Left lung (tissue), 10 donors: ENCODE results near the gene BTBD9. TPM values are rescaled to one million over a fixed set of nuclear protein-coding genes. Genes with fewer than 3 reads are reported as not detected.

Experiments used
- ATAC-seq: fragments of 200-7000 bp; cut with Tn5 transposase; one replicate; pipeline ENCODE4 v1.9.1; 2020; ENCODE audit warnings: moderate library complexity
- DNase-seq, 4 donors: peaks; one replicate each; pipeline ENCODE4 v3.0.0-alpha.2; 2013 to 2020
- H3K27ac ChIP-seq, 2 donors: fragments of 200-600 bp; sonication (generic) in 1 of 2; one replicate each; pipeline versions ENCODE4 v1.5.0 to v1.8.0; 2020 to 2021
- H3K27me3 ChIP-seq, 2 donors: fragments of 200-600 bp; sonication (generic) in 1 of 2; one replicate each; pipeline versions ENCODE4 v1.5.0 to v1.8.0; 2020 to 2021
- H3K36me3 ChIP-seq, 2 donors: fragments of 200-600 bp; sonication (generic) in 1 of 2; one replicate each; pipeline versions ENCODE4 v1.5.0 to v1.8.0; 2020 to 2021
- H3K4me1 ChIP-seq, 2 donors: fragments of 200-600 bp; one replicate each; pipeline ENCODE4 v1.8.0; 2021
- H3K4me3 ChIP-seq, 2 donors: fragments of 200-600 bp; sonication (generic) in 1 of 2; one replicate each; pipeline versions ENCODE4 v1.5.0 to v1.8.0; 2020 to 2021; ENCODE audit warnings: mild to moderate bottlenecking in 1 of 2
- H3K9me3 ChIP-seq, 2 donors: fragments of 200-600 bp; sonication (generic) in 1 of 2; one replicate each; pipeline versions ENCODE4 v1.5.0 to v1.8.0; 2020 to 2021
- intact Hi-C, 2 donors: fragments of 100-400 bp; cut with DNase I; formaldehyde crosslinking; loops; one replicate each; pipeline versions ENCODE4 v1.11.2 to v1.14.2; 2022
- polyA plus RNA-seq, 6 donors: library from polyadenylated mRNA; unstranded; fragments of 120-200 nt; gene quantifications; one replicate each; pipeline ENCODE4 v1.2.1, GENCODE V29; 2013; ENCODE audit not compliant: insufficient read length in 6 of 6
- total RNA-seq, 2 donors: library from RNA; stranded (reverse); fragmentation: NEBNext Ultra II Directional; extraction: Animal tissue kit (Norgen Biotek cat#: 25700); gene quantifications; one replicate each; pipeline ENCODE4 v1.2.1, GENCODE V29; 2021
- TF ChIP-seq, protein P1 (sequence below), 2 donors: fragments of 200-600 bp; sonication (generic) in 1 of 2; IDR thresholded peaks; one replicate each; pipeline versions ENCODE4 v1.5.0 to v1.8.0; 2021; ENCODE audit warnings: antibody characterized with exemption in 2 of 2
- donor health status: DM: no; HTN: yes; CAD: no.
- donor health status: DM: no; HTN: no; CAD: no.

The BTBD9 gene
- total and polyA plus RNA-seq, 8 donors: 14.2 to 44.0 (median 16.0) TPM

DNA sequence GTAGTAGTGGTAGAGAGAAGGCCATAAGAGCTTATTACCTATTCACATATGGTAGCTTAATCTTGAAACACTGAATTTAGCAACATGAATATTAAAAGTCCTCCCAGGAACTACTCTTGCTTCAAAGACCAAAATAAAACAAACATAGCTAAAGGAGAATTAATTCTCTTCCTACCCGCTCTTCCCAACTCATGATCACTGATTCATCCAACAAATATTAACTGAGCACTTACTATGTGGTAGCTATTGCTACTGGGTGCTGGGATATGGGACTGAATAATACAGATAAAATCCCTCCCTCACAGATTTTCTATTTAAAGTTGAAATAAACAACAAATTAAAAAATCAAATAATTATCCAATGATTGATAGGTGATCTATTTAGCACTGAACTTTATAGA is 287.1 kb downstream of the BTBD9 start:
- H3K27ac ChIP-seq: no peak overlapping the region
- ATAC-seq: no peak
- TF ChIP-seq, protein P1, sequence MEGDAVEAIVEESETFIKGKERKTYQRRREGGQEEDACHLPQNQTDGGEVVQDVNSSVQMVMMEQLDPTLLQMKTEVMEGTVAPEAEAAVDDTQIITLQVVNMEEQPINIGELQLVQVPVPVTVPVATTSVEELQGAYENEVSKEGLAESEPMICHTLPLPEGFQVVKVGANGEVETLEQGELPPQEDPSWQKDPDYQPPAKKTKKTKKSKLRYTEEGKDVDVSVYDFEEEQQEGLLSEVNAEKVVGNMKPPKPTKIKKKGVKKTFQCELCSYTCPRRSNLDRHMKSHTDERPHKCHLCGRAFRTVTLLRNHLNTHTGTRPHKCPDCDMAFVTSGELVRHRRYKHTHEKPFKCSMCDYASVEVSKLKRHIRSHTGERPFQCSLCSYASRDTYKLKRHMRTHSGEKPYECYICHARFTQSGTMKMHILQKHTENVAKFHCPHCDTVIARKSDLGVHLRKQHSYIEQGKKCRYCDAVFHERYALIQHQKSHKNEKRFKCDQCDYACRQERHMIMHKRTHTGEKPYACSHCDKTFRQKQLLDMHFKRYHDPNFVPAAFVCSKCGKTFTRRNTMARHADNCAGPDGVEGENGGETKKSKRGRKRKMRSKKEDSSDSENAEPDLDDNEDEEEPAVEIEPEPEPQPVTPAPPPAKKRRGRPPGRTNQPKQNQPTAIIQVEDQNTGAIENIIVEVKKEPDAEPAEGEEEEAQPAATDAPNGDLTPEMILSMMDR (IDR thresholded peaks at IDR 0.05): no peak

DNA sequence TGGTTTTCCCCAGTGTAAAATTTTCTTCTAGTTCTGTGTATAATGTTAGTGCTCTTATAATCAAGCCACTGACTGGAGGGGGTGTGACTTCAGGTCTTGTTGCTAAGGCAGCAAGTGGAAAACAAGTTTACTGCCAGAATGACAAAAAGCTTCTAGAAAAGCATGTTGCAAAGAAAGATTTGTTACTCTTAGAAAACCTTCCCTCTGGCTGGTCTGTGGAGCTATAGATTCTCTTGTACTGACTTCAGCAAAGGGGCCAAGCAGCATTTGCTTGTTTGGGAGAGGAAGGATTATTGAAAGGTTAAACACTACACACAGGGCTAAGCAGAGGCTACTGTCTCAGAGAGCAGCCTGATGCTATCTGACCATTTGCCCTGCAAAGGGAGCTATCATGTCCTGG is 288.8 kb downstream of the BTBD9 start:
- intact Hi-C loops: no loop called here
- no peaks in the 10 kb centered on the region for H3K27me3 ChIP-seq
- H3K4me3 ChIP-seq: no peak overlapping the region
- H3K4me1 ChIP-seq: no peaks in the 10 kb centered on the region
- H3K36me3 ChIP-seq: no peaks in the 10 kb centered on the region
- peak; percentile 78 for ATAC-seq
- H3K9me3 ChIP-seq: no peaks in the 10 kb centered on the region
- H3K27ac ChIP-seq: no peak overlapping the region
- TF ChIP-seq, protein P1 (IDR thresholded peaks at IDR 0.05): no peak
- peak in 1 of 4 donors; percentile 44 for DNase-seq

More for the DNA sequence above, 287.1 kb downstream of the BTBD9 start:
- Histone ChIP-seq H3K9me3 (no peaks in the 10 kb centered on the region), H3K4me3 (no peak overlapping the region), H3K36me3 (no peaks in the 10 kb centered on the region), H3K27me3 (no peaks in the 10 kb centered on the region), H3K4me1 (no peaks in the 10 kb centered on the region)
- intact Hi-C loops: no loop called here
- DNase-seq: no peak

GRCh38 chr6:38350220-38350619 is 289.5 kb downstream of the BTBD9 start:
- intact Hi-C loops: no loop called here
- TF ChIP-seq, protein P1 (IDR thresholded peaks at IDR 0.05): no peak
- Histone ChIP-seq H3K9me3 (no peaks in the 10 kb centered on the region), H3K36me3 (no peaks in the 10 kb centered on the region), H3K27me3 (no peaks in the 10 kb centered on the region), H3K4me3 (no peak overlapping the region), H3K27ac (peak overlapping the region in 1 of 2 donors; percentile 0), H3K4me1 (no peaks in the 10 kb centered on the region)
- peak; percentile 12 for ATAC-seq
- DNase-seq: no peak

GRCh38 chr6:38349795-38350194 is 289.9 kb downstream of the BTBD9 start:
- no peak for DNase-seq
- H3K4me3 ChIP-seq: no peak overlapping the region
- no peak for ATAC-seq
- no peaks in the 10 kb centered on the region for H3K4me1 ChIP-seq
- no peak overlapping the region for H3K27ac ChIP-seq
- H3K27me3 ChIP-seq: no peaks in the 10 kb centered on the region
- H3K36me3 ChIP-seq: no peaks in the 10 kb centered on the region
- intact Hi-C loops: no loop called here
- TF ChIP-seq, protein P1 (IDR thresholded peaks at IDR 0.05): no peak
- H3K9me3 ChIP-seq: no peaks in the 10 kb centered on the region

DNA sequence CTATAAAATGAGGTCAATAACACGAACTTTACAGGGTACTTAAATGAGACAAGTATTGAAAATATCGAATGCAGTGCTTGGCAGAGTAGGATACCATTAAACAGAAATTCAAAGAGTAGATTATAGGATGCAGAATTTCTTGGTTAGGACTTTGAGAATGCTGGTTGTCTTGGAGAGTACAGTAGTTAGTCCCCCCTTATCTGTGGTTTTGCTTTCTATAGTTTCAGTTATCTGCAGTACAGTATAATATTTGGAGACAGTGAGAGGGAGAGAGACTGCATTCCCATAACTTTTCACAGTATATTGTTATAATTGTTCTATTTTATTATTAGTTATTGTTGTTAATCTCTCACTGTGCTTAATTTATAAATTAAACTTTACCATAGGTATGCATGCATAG is 290.5 kb downstream of the BTBD9 start:
- H3K27me3 ChIP-seq: no peaks in the 10 kb centered on the region
- H3K4me3 ChIP-seq: no peak overlapping the region
- intact Hi-C loops: no loop called here
- no peak overlapping the region for H3K27ac ChIP-seq
- no peaks in the 10 kb centered on the region for H3K4me1 ChIP-seq
- no peaks in the 10 kb centered on the region for H3K36me3 ChIP-seq
- no peaks in the 10 kb centered on the region for H3K9me3 ChIP-seq
- TF ChIP-seq, protein P1 (IDR thresholded peaks at IDR 0.05): no peak
- ATAC-seq: no peak
- no peak for DNase-seq
